HepG2 (cell line): Measurements from ENCODE around the gene ASB8. TPM values are rescaled to one million over a fixed set of nuclear protein-coding genes. Genes with fewer than 3 reads are reported as not detected.

Experiments used
- ATAC-seq: fragments of 200-7000 bp; cut with Tn5 transposase; 3 replicates; pipeline ENCODE4 v1.9.1; 2020; ENCODE audit warnings: mild to moderate bottlenecking, moderate library complexity
- BruUV-seq: library from RNA; stranded (reverse); fragments of 400-500 nt; replicated peaks from 2 replicates; lab custom pipeline; 2021; lab: Mats Ljungman, UMichigan
- CTCF ChIA-PET: fragments of 300-600 bp; formaldehyde crosslinking; extraction: SDS; loops from one replicate; lab custom pipeline; 2021; ENCODE audit warnings: low total read pairs, inconsistent platforms, low intra/inter-chr PET ratio; lab: Yijun Ruan, JAX
- POLR2A ChIA-PET: fragments of 350-600 bp; sonication (Branson Sonifier 250); formaldehyde crosslinking; loops from one replicate; lab custom pipeline; 2020; ENCODE audit warnings: antibody characterized with exemption, inconsistent platforms; lab: Yijun Ruan, JAX
- DNase-seq: peaks from one replicate; pipeline ENCODE4 v3.0.0-alpha.2; 2015; ENCODE audit warnings: low spot score
- FAIRE-seq: peaks from 3 replicates; lab custom pipeline; 2011; peaks lifted over from hg19 to GRCh38; lab: Jason Lieb, UNC
- H2AFZ ChIP-seq: one replicate; pipeline ENCODE4 v1.6.1; 2011; ENCODE audit warnings: low read length, inconsistent platforms
- H3K27ac ChIP-seq: fragments of 300-600 bp; 3 replicates; pipeline ENCODE4 v1.8.0; 2011; ENCODE audit warnings: mixed run types, mild to moderate bottlenecking, mixed read lengths, low read length, inconsistent platforms; ENCODE audit not compliant: insufficient read depth; ENCODE audit errors: extremely low read length
- H3K27me3 ChIP-seq, 2 experiments: fragments of 200-600 bp in 1 of 2; 2 replicates in 1 of 2; 3 replicates in 1 of 2; pipeline versions ENCODE4 v1.6.0 to v1.8.0; 2011; ENCODE audit warnings: low read length in 2 of 2, mild to moderate bottlenecking in 2 of 2, moderate library complexity in 2 of 2, inconsistent platforms in 1 of 2; ENCODE audit not compliant: insufficient read depth in 2 of 2, control insufficient read depth in 1 of 2
- H3K36me3 ChIP-seq, 2 experiments: fragments of 200-600 bp in 1 of 2; replicated peaks in 1 of 2; 2 replicates in 1 of 2; 3 replicates in 1 of 2; pipeline versions ENCODE4 v1.5.1 to v1.8.0; 2011; ENCODE audit warnings: low read length in 2 of 2, inconsistent platforms in 1 of 2; ENCODE audit not compliant: insufficient read depth in 2 of 2, control insufficient read depth in 1 of 2
- H3K4me1 ChIP-seq: 2 replicates; pipeline ENCODE4 v1.5.1; 2012; ENCODE audit warnings: low read length, inconsistent platforms; ENCODE audit not compliant: insufficient read depth
- H3K4me2 ChIP-seq: 2 replicates; pipeline ENCODE4 v1.6.0; 2011; ENCODE audit warnings: low read depth, low read length, inconsistent platforms
- H3K4me3 ChIP-seq, 3 experiments: fragments of 200-600 bp in 1 of 3; sonication (generic), shearing (Covaris generic) in 1 of 3; replicated peaks in 1 of 3; 2 replicates each; pipeline ENCODE4 v1.5.1; 2011 to 2016; ENCODE audit warnings: low read length in 3 of 3, inconsistent platforms in 2 of 3, low read depth in 2 of 3, mild to moderate bottlenecking in 2 of 3, control low read depth in 1 of 3, mixed read lengths in 1 of 3; ENCODE audit not compliant: insufficient read depth in 1 of 3
- H3K79me2 ChIP-seq: one replicate; pipeline ENCODE4 v1.6.1; 2011; ENCODE audit warnings: low read length, inconsistent platforms; ENCODE audit not compliant: insufficient read depth
- H3K9ac ChIP-seq: 2 replicates; pipeline ENCODE4 v1.6.0; 2011; ENCODE audit warnings: mild to moderate bottlenecking, low read depth, low read length, inconsistent platforms; ENCODE audit not compliant: insufficient read depth
- H3K9me3 ChIP-seq: 2 replicates; pipeline ENCODE4 v1.5.1; 2012; ENCODE audit warnings: mild to moderate bottlenecking, low read length
- H4K20me1 ChIP-seq: 2 replicates; pipeline ENCODE4 v1.6.0; 2011; ENCODE audit warnings: inconsistent platforms, mild to moderate bottlenecking, low read length, moderate library complexity; ENCODE audit not compliant: insufficient read depth
- BCLAF1 ChIP-seq: fragments of 450-650 bp; IDR thresholded peaks from 2 replicates; pipeline ENCODE4 v1.6.1; 2017; ENCODE audit warnings: mild to moderate bottlenecking
- GZF1 ChIP-seq: sonication (generic); formaldehyde crosslinking; IDR thresholded peaks from 2 replicates; pipeline ENCODE4 v1.5.1; 2020; ENCODE audit warnings: mild to moderate bottlenecking, missing genetic modification reagents
- HBP1 ChIP-seq: IDR thresholded peaks from 2 replicates; pipeline ENCODE4 v1.6.1; 2016; ENCODE audit warnings: low read depth, control low read depth
- ISX ChIP-seq: sonication (generic); formaldehyde crosslinking; conservative IDR thresholded peaks from 2 replicates; pipeline ENCODE4 v1.5.0; 2020; ENCODE audit warnings: missing genetic modification reagents
- MBD4 ChIP-seq: IDR thresholded peaks from 2 replicates; pipeline ENCODE4 v1.6.1; 2012; ENCODE audit warnings: low read length, inconsistent platforms, borderline replicate concordance
- MYNN ChIP-seq: sonication (generic); formaldehyde crosslinking; IDR thresholded peaks from 2 replicates; pipeline ENCODE4 v1.4.0; 2020; ENCODE audit warnings: mild to moderate bottlenecking, low read depth, missing genetic modification reagents
- REXO4 ChIP-seq: sonication (generic); formaldehyde crosslinking; IDR thresholded peaks from 2 replicates; pipeline ENCODE4 v1.8.0; 2022; ENCODE audit warnings: missing genetic modification reagents, mild to moderate bottlenecking, borderline replicate concordance
- SIX1 ChIP-seq: sonication (generic); formaldehyde crosslinking; IDR thresholded peaks from 2 replicates; pipeline ENCODE4 v1.4.0; 2020; ENCODE audit warnings: missing genetic modification reagents, borderline replicate concordance
- SNAI1 ChIP-seq: sonication (generic); formaldehyde crosslinking; IDR thresholded peaks from 2 replicates; pipeline ENCODE4 v1.5.0; 2020; ENCODE audit warnings: mild to moderate bottlenecking, missing genetic modification reagents, borderline replicate concordance
- ZBTB42 ChIP-seq: sonication (generic); formaldehyde crosslinking; IDR thresholded peaks from 2 replicates; pipeline ENCODE4 v1.5.0; 2020; ENCODE audit warnings: mild to moderate bottlenecking, missing genetic modification reagents
- ZFP1 ChIP-seq: IDR thresholded peaks from 2 replicates; pipeline ENCODE4 v1.6.1; 2016
- ZNF24 ChIP-seq: fragments of 450-650 bp; IDR thresholded peaks from 2 replicates; pipeline ENCODE4 v1.6.1; 2017; ENCODE audit warnings: antibody characterized with exemption, mild to moderate bottlenecking
- ZNF33A ChIP-seq: sonication (generic); formaldehyde crosslinking; IDR thresholded peaks from 2 replicates; pipeline ENCODE4 v1.5.1; 2020; ENCODE audit warnings: missing genetic modification reagents, mild to moderate bottlenecking, moderate library complexity, borderline replicate concordance
- ZNF670 ChIP-seq: sonication (generic); formaldehyde crosslinking; IDR thresholded peaks from 2 replicates; pipeline ENCODE4 v1.8.0; 2022; ENCODE audit warnings: mild to moderate bottlenecking, missing genetic modification reagents, borderline replicate concordance
- ZNF737 ChIP-seq: sonication (generic); formaldehyde crosslinking; IDR thresholded peaks from 2 replicates; pipeline ENCODE4 v1.5.0; 2020; ENCODE audit warnings: missing genetic modification reagents, mild to moderate bottlenecking, borderline replicate concordance
- ZNF777 ChIP-seq: sonication (generic); formaldehyde crosslinking; IDR thresholded peaks from 2 replicates; pipeline ENCODE4 v1.4.0; 2020; ENCODE audit warnings: missing genetic modification reagents
- WGBS: methylation state at CpG from one replicate; pipeline ENCODE4 v1.1.6; 2017; ENCODE audit warnings: low lambda C conversion rate; 5-methylcytosine and 5-hydroxymethylcytosine counted together
- in situ Hi-C: cut with HindIII; loops from 2 replicates; pipeline ENCODE4 v1.10.0; 2017; ENCODE audit warnings: low pct_unique_long_range_greater_than_20kb; ENCODE audit not compliant: extremely low pct_ligation_motif_present
- intact Hi-C: fragments of 100-400 bp; cut with micrococcal nuclease; formaldehyde crosslinking; loops from one replicate; pipeline ENCODE4 v1.10.0; 2022; ENCODE audit not compliant: unreplicated experiment
- polyA plus RNA-seq, 8 experiments: library from polyadenylated mRNA; depleted of rRNA in 3 of 8; stranded (reverse) in 7 of 8; unstranded in 1 of 8; fragments of >200 nt; fragmentation: Illumina TruSeq in 4 of 8; extraction: Trizol in 4 of 8; gene quantifications; 2 replicates each; pipeline versions ENCODE4 v1.2.1 to v1.2.3, GENCODE V29; 2011 to 2016; ENCODE audit warnings: low read depth in 4 of 8, missing spikeins in 1 of 8, mixed read lengths in 1 of 8; ENCODE audit not compliant: insufficient read depth in 1 of 8
- total RNA-seq, 5 experiments: library from RNA; depleted of rRNA; stranded (reverse); fragments of >200 nt; fragmentation: Illumina TruSeq; extraction: Trizol; gene quantifications; 2 replicates each; pipeline ENCODE4 v1.2.3, GENCODE V29; 2016; ENCODE audit warnings: low read depth in 1 of 5
- TF ChIP-seq, protein P1 (sequence below): sonication (generic); formaldehyde crosslinking; IDR thresholded peaks from 2 replicates; pipeline ENCODE4 v1.5.1; 2020; ENCODE audit warnings: missing genetic modification reagents, mild to moderate bottlenecking, borderline replicate concordance
- TF ChIP-seq, protein P2 (sequence below): sonication (generic); formaldehyde crosslinking; conservative IDR thresholded peaks from 2 replicates; pipeline ENCODE4 v1.4.0; 2020; ENCODE audit warnings: missing genetic modification reagents

ASB8 gene
- total and polyA plus RNA-seq, 2 of the 13 experiments (the other 11 are each of a cell fraction or from before 2014, with no cell fraction given): 14.0 to 15.5 TPM

GRCh38 chr12:48105321-48105866 is 51.9 kb downstream of the ASB8 start:
- peak overlapping the region; percentile 97 for H2AFZ ChIP-seq
- peaks cover 25% of the 10 kb centered on the region for H3K4me1 ChIP-seq
- POLR2A ChIA-PET: interaction anchor here (1.3 to 3.7 kb wide), 2 partner anchors 47 to 52 kb away, joined by 3 to 37 read pairs; partner anchors contain the start of gene ASB8
- no peaks in the 10 kb centered on the region for H3K36me3 ChIP-seq
- FAIRE-seq: no peak
- H4K20me1 ChIP-seq: no peaks in the 10 kb centered on the region
- peak; percentile 84 for ATAC-seq
- peak overlapping the region; percentile 84 for H3K4me2 ChIP-seq
- no peak for DNase-seq
- H3K27me3 ChIP-seq: no peaks in the 10 kb centered on the region; a peak in 1 of 5 replicates
- peak overlapping the region; percentile 85 to 95 (median 89) for H3K4me3 ChIP-seq
- in situ Hi-C loops: no loop called here
- peak overlapping the region; percentile 99 for H3K27ac ChIP-seq
- BruUV-seq: no TSS peak
- peaks cover 31% of the 10 kb centered on the region for H3K79me2 ChIP-seq
- no peaks in the 10 kb centered on the region for H3K9me3 ChIP-seq
- peak overlapping the region; percentile 96 for H3K9ac ChIP-seq
- intact Hi-C loops: loop anchor here (1.0 to 10.0 kb wide), 2 partner anchors 52 to 101 kb away; partner anchors contain the start of genes ASB8 and COL2A1
- CTCF ChIA-PET: no interaction called here
- 1% methylated on average over 15 of the region's 30 CpGs for WGBS
- TF ChIP-seq MBD4 (no peak), HBP1 (no peak), ZNF24 (no peak), SNAI1 (CRISPR knock-in tag) (0 out of 2 replicates have a peak, but pooled peaks have one; percentile 1), GZF1 (CRISPR knock-in tag) (no peak), REXO4 (CRISPR knock-in tag) (no peak), MYNN (CRISPR knock-in tag) (0 out of 2 replicates have a peak, but pooled peaks have one; percentile 25), ZNF33A (CRISPR knock-in tag) (no peak), BCLAF1 (no peak), SIX1 (CRISPR knock-in tag) (no peak), ZBTB42 (CRISPR knock-in tag) (no peak), ISX (CRISPR knock-in tag) (no peak), ZNF777 (peak; percentile 28; the same call in 1 of the 2 replicates), ZNF670 (CRISPR knock-in tag) (no peak), ZFP1 (CRISPR knock-in tag) (no peak), ZNF737 (no peak)
- TF ChIP-seq, protein P1, sequence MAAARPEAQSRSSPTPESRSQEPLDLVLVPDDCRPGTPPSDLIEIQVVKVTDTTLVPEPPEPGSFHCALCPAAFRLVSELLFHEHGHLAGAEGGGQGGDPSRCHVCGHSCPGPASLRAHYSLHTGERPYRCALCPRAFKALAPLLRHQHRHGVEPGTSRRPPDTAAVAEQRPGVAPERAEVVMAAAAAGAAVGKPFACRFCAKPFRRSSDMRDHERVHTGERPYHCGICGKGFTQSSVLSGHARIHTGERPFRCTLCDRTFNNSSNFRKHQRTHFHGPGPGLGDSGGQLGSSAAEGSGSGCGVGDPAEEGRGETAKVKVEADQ (CRISPR knock-in tag): no peak
- TF ChIP-seq, protein P2, sequence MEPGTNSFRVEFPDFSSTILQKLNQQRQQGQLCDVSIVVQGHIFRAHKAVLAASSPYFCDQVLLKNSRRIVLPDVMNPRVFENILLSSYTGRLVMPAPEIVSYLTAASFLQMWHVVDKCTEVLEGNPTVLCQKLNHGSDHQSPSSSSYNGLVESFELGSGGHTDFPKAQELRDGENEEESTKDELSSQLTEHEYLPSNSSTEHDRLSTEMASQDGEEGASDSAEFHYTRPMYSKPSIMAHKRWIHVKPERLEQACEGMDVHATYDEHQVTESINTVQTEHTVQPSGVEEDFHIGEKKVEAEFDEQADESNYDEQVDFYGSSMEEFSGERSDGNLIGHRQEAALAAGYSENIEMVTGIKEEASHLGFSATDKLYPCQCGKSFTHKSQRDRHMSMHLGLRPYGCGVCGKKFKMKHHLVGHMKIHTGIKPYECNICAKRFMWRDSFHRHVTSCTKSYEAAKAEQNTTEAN (CRISPR knock-in tag): no peak; the same call in 1 of the 2 replicates
